Raji (cell line): ENCODE data around the gene TGM2.

ENCODE experiments used
- POLR2A ChIP-seq: IDR thresholded peaks from 2 replicates; pipeline ENCODE4 v1.6.1; 2011; ENCODE audit warnings: low read depth, low read length, control low read depth; ENCODE audit not compliant: insufficient read depth

TGM2 gene

GRCh38 chr20:38203337-38203980, 38.4 kb upstream of the TGM2 start:
- no peak for TF ChIP-seq POLR2A

GRCh38 chr20:38202982-38203293, 37.9 kb upstream of the TGM2 start:
- no peak for TF ChIP-seq POLR2A

DNA sequence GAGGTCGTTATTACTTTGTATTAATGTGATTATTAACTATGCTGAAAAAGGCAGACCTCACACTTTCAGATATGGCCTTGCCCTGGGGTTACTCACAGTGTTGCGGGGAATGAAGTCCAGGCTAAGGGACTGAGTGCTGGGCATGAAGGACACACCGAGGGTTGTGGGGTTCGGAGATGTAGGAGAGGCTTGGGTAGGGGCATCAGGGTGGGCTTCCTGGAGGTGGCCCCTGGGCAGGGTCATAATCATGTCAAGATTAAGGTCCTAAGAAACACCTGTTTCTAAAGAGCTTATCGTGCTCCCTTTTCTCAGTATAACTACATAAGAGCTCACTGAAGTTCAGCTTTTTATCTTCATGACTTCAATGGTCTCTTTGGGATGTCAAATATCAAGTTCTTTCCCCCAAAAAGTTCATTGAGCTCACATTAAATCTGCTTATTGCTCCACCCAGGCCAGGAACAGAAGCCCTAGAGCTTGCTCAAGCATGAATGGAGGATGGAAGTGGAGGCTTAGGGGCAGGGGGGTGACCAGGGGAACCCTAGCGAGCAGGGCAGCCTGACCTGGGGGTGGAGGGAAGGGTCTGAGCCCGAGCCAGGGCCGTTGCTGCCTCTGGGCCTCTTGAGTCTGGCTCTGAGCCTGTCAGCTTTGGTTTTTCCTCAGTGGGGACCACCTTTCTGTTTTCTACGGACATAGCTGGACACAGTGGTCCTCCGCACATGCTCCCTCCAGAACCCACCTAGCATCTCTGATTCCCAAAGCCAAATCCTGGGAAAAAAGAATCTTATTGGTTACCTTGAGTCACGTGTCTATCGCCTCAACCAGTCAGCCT, 37.3 kb upstream of the TGM2 start:
- TF ChIP-seq POLR2A, result no peak

DNA sequence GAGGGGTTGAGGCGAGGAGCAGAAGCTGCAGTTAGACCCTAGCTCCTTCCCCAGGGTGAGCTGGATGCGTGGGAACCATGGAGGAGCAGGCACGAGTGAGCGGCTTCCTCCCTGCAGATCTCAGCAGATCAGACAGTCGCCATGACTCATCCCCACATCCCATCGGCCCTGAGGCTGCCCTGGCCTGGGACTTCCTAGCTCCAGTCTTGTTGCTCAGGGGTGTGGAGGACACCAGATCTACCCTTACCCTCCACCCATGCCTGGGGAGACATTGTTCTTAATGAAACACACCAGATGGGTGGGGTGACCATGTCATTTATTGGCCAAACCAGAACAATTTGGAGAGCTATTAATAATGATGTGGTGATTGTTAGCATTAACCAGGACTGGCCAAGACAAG, 36.3 kb upstream of the TGM2 start:
- TF ChIP-seq POLR2A, result no peak

- no peak for TF ChIP-seq POLR2A
These were observed 35.6 kb upstream of the TGM2 start for GRCh38 chr20:38200646-38201045.

GRCh38 chr20:38199501-38200390, 34.7 kb upstream of the TGM2 start:
- TF ChIP-seq POLR2A, result no peak

DNA sequence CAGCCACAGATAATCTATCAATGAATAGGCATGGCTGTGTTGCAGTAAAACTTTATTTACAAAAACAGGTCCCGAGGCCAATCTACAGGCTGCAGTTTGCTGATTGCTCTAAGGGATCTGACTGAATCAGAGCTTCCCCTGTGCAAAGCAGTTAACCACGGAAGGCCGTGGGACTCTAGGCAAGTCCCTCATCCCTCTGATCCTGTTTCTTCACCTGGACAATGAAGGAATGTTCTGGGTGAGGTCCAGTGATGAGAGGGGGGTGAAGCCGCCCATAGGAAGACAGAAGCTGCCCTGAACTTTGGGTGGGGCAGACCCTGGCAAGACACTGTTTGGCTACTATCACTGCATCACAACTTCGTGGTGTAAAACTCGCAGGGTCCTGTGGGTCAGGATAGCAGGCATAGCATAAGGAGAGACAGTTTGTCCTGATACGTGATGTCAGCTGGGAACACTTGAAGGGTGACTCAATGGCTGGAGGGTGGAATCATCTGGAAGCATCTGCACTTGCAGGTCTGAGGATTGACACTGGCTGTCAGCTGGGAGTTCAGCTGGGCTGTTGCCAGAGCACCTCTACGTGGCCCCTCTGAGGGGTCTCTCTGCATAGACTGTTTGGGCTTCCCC, 33.3 kb upstream of the TGM2 start:
- TF ChIP-seq POLR2A, result no peak

DNA sequence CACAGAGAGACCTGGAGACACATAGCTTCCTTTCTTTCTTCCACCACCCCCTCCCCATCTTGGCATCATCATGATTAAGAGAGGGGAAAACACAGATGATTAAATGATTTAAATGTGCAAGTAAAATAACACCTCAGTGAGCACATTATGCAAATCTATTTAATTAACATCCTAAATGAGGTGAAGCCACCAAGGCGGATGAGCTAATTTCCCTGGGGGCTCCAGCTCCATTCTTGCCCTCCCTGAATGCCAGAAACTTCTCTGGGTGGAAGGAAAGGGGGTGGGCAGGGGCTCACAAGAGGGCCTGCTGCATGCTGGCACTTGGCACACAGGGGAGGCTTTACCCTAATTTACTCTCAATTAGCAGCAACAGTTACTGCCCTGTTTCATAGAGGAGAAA, 32.5 kb upstream of the TGM2 start:
- TF ChIP-seq POLR2A, result no peak

DNA sequence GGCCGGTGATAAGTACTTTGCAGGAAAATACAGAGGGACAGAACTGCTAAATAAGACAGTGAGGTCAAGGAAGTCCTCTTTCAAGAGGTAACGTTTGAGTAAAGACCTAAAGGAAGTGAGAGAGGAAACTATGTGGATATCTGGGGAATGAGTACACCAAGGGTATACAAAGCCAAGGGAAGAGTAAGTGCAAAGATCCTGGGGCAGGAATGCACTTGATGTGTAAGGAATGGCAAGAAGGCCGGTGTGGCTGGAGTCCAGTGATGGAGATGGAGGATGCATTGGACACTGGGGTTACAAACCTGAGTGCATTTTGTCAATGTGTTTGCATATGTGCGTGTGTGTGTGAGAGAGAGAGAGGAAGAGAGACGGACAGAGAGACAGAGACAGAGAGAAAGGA, 32.1 kb upstream of the TGM2 start:
- TF ChIP-seq POLR2A, result no peak

GRCh38 chr20:38196592-38196991, 31.5 kb upstream of the TGM2 start:
- TF ChIP-seq POLR2A, result no peak

DNA sequence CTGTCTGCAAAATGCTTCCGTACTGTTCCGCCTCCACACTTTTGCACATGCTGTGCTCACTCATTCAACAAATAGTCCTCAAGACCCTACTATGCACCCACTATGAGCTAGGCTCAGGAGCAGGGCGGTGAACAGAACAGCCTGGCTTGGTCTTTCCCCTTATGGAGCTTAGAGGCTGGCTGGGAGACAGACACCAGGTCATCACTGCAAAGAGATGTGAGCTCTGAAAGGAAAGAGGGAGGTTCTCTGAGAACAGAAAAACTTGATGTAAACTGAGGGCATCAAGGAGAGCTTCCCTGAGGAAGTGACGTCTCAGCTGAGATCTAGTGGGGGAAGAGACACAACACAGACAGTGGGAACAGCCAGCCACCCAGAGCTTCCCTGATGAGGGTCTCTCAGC, 31.0 kb upstream of the TGM2 start:
- no peak for TF ChIP-seq POLR2A

GRCh38 chr20:38195521-38195920, 30.5 kb upstream of the TGM2 start:
- TF ChIP-seq POLR2A, result no peak

DNA sequence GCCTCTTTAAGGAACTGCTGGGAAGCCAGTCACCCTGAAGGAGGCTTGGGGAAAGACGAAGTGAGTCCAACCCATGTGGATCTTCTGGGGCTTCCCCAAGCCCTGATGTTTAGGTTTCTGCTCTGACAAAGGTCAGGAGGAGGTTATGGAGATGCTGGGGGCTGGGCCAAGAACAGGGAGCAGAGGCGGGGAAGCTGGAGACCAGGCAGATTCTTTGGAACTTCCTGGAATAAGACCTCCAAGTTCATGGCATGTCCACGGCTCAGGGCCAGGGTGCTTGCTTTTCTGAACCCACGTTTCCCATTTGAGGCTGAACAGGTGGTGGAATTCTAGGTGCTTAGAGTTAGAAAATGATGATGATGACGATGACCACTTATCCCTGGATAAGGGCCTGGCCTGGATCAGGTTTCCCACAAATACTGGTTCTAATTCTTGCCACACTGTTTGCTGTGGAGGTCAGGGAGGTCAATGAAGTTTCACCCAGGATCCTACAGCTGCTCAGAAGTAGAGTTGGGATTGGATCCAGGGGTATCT, 30.0 kb upstream of the TGM2 start:
- TF ChIP-seq POLR2A, result no peak

- TF ChIP-seq POLR2A, result no peak
These were observed 28.6 kb upstream of the TGM2 start for GRCh38 chr20:38193586-38194105.

DNA sequence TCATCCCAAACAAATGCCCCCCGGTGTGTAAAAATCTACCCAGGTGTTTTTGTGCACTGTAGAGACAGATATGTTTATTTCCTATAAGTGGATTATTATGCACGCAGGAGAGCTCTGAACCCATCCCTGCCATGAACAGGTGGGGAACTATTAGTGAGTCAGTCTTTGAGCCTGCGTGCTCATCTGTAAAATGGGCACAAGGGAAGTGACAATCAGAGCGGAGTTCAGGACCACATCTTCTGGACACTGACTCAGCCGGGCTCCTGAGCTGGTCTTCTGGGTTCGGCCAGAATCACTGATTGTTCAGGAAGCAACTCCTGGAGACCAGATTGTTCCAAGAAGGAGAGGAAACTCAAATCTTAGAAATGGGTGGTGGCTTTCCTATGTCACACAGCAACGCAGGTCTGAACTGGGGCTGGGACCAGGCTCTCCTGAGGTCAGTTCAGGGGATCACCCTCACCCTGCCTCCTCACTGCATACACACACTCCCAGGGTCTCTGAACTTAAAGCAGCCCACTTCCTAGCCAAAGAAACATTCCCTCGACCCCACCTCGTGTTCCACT, 27.3 kb upstream of the TGM2 start:
- TF ChIP-seq POLR2A, result no peak

- no peak for TF ChIP-seq POLR2A
These were observed 26.6 kb upstream of the TGM2 start for GRCh38 chr20:38191654-38192053.
